K562 (cell line): ENCODE results near the gene PHYHD1. TPM values are rescaled to one million over a fixed set of nuclear protein-coding genes. Genes with fewer than 3 reads are reported as not detected.

Source experiments
- ATAC-seq: fragments of 200-7000 bp; cut with Tn5 transposase; 3 replicates; pipeline ENCODE4 v1.9.1; 2020; ENCODE audit warnings: moderate library complexity
- BruUV-seq: library from RNA; stranded (reverse); fragments of 400-500 nt; replicated peaks from 2 replicates; lab custom pipeline; 2021; lab: Mats Ljungman, UMichigan
- CTCF ChIA-PET: fragments of 300-600 bp; formaldehyde crosslinking; extraction: SDS; loops from one replicate; lab custom pipeline; 2021; ENCODE audit warnings: low intra/inter-chr PET ratio; lab: Yijun Ruan, JAX
- POLR2A ChIA-PET: fragments of 300-600, 350-650 bp; sonication (Branson Sonifier 250); formaldehyde crosslinking; extraction: SDS; loops from one replicate; lab custom pipeline; 2021; ENCODE audit warnings: antibody characterized with exemption, inconsistent platforms; lab: Yijun Ruan, JAX
- DNase-seq, 4 experiments: peaks; one replicate each; pipeline versions ENCODE4 v3.0.0 to v3.0.0-alpha.2; 2011 to 2018; ENCODE audit warnings: low spot score in 3 of 4, mixed read lengths in 3 of 4; ENCODE audit errors: extremely low read depth in 1 of 4
- FAIRE-seq: peaks from 2 replicates; lab custom pipeline; 2011; peaks lifted over from hg19 to GRCh38; lab: Jason Lieb, UNC
- H2AFZ ChIP-seq: 2 replicates; pipeline ENCODE4 v1.6.0; 2011; ENCODE audit warnings: low read depth, low read length, control low read depth, inconsistent platforms
- H3K27ac ChIP-seq: fragments of 200-600 bp; 3 replicates; pipeline ENCODE4 v1.8.0; 2011; ENCODE audit warnings: low read depth, mild to moderate bottlenecking, control low read depth, inconsistent platforms, low read length, moderate library complexity, mixed read lengths; ENCODE audit errors: extremely low read depth
- H3K27me3 ChIP-seq, 2 experiments: fragments of 300-600 bp in 1 of 2; 2 replicates in 1 of 2; 3 replicates in 1 of 2; pipeline versions ENCODE4 v1.6.0 to v1.8.0; 2011; ENCODE audit warnings: inconsistent platforms in 2 of 2, low read length in 2 of 2, mild to moderate bottlenecking in 1 of 2, mixed read lengths in 1 of 2, moderate library complexity in 1 of 2; ENCODE audit not compliant: control insufficient read depth in 2 of 2, insufficient read depth in 2 of 2
- H3K36me3 ChIP-seq: fragments of 300-600 bp; 3 replicates; pipeline ENCODE4 v1.8.0; 2011; ENCODE audit warnings: mild to moderate bottlenecking, low read length, inconsistent platforms; ENCODE audit not compliant: control insufficient read depth, insufficient read depth
- H3K4me1 ChIP-seq, 2 experiments: fragments of 200-600 bp in 1 of 2; replicated peaks in 1 of 2; 2 replicates in 1 of 2; 3 replicates in 1 of 2; pipeline versions ENCODE4 v1.5.1 to v1.8.0; 2011; ENCODE audit warnings: inconsistent platforms in 2 of 2, low read length in 2 of 2, mild to moderate bottlenecking in 1 of 2, mixed read lengths in 1 of 2, moderate library complexity in 1 of 2; ENCODE audit not compliant: control insufficient read depth in 2 of 2, insufficient read depth in 2 of 2
- H3K4me2 ChIP-seq: 2 replicates; pipeline ENCODE4 v1.6.1; 2011; ENCODE audit warnings: low read length, control low read depth, inconsistent platforms, mixed read lengths; ENCODE audit not compliant: insufficient read depth
- H3K4me3 ChIP-seq: fragments of 200-600 bp; sonication (generic), shearing (Covaris generic); 2 replicates; pipeline ENCODE4 v1.5.1; 2016; ENCODE audit warnings: control low read depth, inconsistent platforms
- H3K79me2 ChIP-seq: fragments of 200-600 bp; 3 replicates; pipeline ENCODE4 v1.8.0; 2011; ENCODE audit warnings: low read length, inconsistent platforms; ENCODE audit not compliant: control insufficient read depth, insufficient read depth
- H3K9ac ChIP-seq, 2 experiments: 2 replicates each; pipeline versions ENCODE4 v1.6.0 to v1.6.1; 2011; ENCODE audit warnings: low read depth in 2 of 2, low read length in 2 of 2, control low read depth in 1 of 2, inconsistent platforms in 1 of 2, mild to moderate bottlenecking in 1 of 2, mixed read lengths in 1 of 2; ENCODE audit not compliant: insufficient read depth in 1 of 2
- H3K9me1 ChIP-seq: one replicate; pipeline ENCODE4 v1.6.0; 2011; ENCODE audit warnings: inconsistent platforms, mild to moderate bottlenecking, low read length, moderate library complexity; ENCODE audit not compliant: control insufficient read depth, insufficient read depth
- H3K9me3 ChIP-seq: replicated peaks from 2 replicates; pipeline ENCODE4 v1.5.1; 2011; ENCODE audit warnings: low read depth, low read length, inconsistent platforms; ENCODE audit not compliant: control insufficient read depth, insufficient read depth
- H4K20me1 ChIP-seq: replicated peaks from 2 replicates; pipeline ENCODE4 v1.6.1; 2011; ENCODE audit warnings: low read length, inconsistent platforms, mixed read lengths; ENCODE audit not compliant: control insufficient read depth, insufficient read depth
- CBFA2T2 ChIP-seq: fragments of 450-650 bp; conservative IDR thresholded peaks from 2 replicates; pipeline ENCODE4 v1.6.1; 2017; ENCODE audit warnings: mild to moderate bottlenecking
- FOXP4 ChIP-seq: sonication (generic); formaldehyde crosslinking; IDR thresholded peaks from 2 replicates; pipeline ENCODE4 v1.8.0; 2022; ENCODE audit warnings: mild to moderate bottlenecking, missing genetic modification reagents, borderline replicate concordance
- IRF9 ChIP-seq: fragments of 450-650 bp; IDR thresholded peaks from 2 replicates; pipeline ENCODE4 v1.6.1; 2016; ENCODE audit warnings: missing biosample characterization, missing genetic modification characterization
- LARP7 ChIP-seq: fragments of 450-650 bp; IDR thresholded peaks from 2 replicates; pipeline ENCODE4 v1.6.1; 2016
- MEF2D ChIP-seq: conservative IDR thresholded peaks from 2 replicates; pipeline ENCODE4 v1.6.1; 2016; ENCODE audit warnings: low read depth, missing genetic modification characterization, missing compliant biosample characterization
- NUFIP1 ChIP-seq: fragments of 450-650 bp; IDR thresholded peaks from 2 replicates; pipeline ENCODE4 v1.6.1; 2018; ENCODE audit not compliant: partially characterized antibody
- POU5F1 ChIP-seq: fragments of 150-350 bp; IDR thresholded peaks from 2 replicates; pipeline ENCODE4 v1.6.1; 2014; ENCODE audit warnings: borderline replicate concordance, low read length, low read depth, mild to moderate bottlenecking; ENCODE audit not compliant: partially characterized antibody
- U2AF2 ChIP-seq: fragments of 200-400 bp; formaldehyde crosslinking; optimal IDR thresholded peaks from 2 replicates; pipeline ENCODE3; 2017; ENCODE audit warnings: low read depth, mild to moderate bottlenecking, low read length
- ZBTB40 ChIP-seq, 2 experiments: fragments of 450-650 bp in 1 of 2; sonication (generic) in 1 of 2; formaldehyde crosslinking in 1 of 2; IDR thresholded peaks; 2 replicates each; pipeline versions ENCODE4 v1.7.1 to v1.9.0; 2016 to 2022; ENCODE audit warnings: inconsistent platforms in 1 of 2, mild to moderate bottlenecking in 1 of 2, missing genetic modification reagents in 1 of 2
- WGBS: fragments of 100-300 bp; shearing (Covaris generic); methylation state at CpG from one replicate; pipeline ENCODE4 v1.1.6; 2016; ENCODE audit warnings: low coverage, mixed read lengths; ENCODE audit not compliant: insufficient coverage; ENCODE audit errors: missing lambda C conversion rate; 5-methylcytosine and 5-hydroxymethylcytosine counted together
- in situ Hi-C: fragments of 300-500 bp; cut with MboI; formaldehyde crosslinking; loops from 4 replicates; pipeline ENCODE4 v1.15.0; 2018; ENCODE audit warnings: inconsistent platforms, mixed read lengths
- intact Hi-C: fragments of 100-400 bp; cut with micrococcal nuclease; formaldehyde crosslinking; loops from 2 replicates; pipeline ENCODE4 v1.14.2; 2022
- polyA plus RNA-seq, 8 experiments: library from polyadenylated mRNA; depleted of rRNA in 4 of 8; stranded (reverse) in 5 of 8; unstranded in 3 of 8; fragments of >200 nt; fragmentation: Nextera tagmentation in 2 of 8; fragmentation: Illumina TruSeq in 1 of 8; extraction: Ambion mirVana in 2 of 8; extraction: Trizol in 1 of 8; gene quantifications; 2 replicates each; pipeline versions ENCODE4 v1.2.1 to v1.2.3, GENCODE V29; 2011 to 2014; ENCODE audit warnings: inconsistent platforms in 1 of 8, missing spikeins in 1 of 8
- total RNA-seq, 7 experiments: library from RNA; depleted of rRNA in 6 of 7; stranded (reverse); fragments of >200 nt in 6 of 7; fragmentation: Illumina TruSeq in 2 of 7; extraction: Trizol in 2 of 7; gene quantifications; 2 replicates each; pipeline versions ENCODE4 v1.2.1 to v1.2.3, GENCODE V29; 2011 to 2021; ENCODE audit warnings: low replicate concordance in 1 of 7

PHYHD1 gene
- total and polyA plus RNA-seq, 9 of the 15 experiments (the other 6 are each of a cell fraction or from before 2014, with no cell fraction given): 0.36 to 1.3 (median 0.80) TPM

GRCh38 chr9:128909859-128910258, 10.9 kb upstream of the PHYHD1 start:
- ChIA-PET CTCF (no interaction called here), POLR2A (interaction anchor here (1.2 to 3.1 kb wide), 2 partner anchors 13 to 19 kb away, joined by 4 to 7 read pairs; no protein-coding TSS in a partner anchor)
- no peak for FAIRE-seq
- H3K9ac ChIP-seq: peak overlapping the region in 1 of 2 experiments; percentile 64; a peak in 1 of 4 replicates
- intact Hi-C loops (no loop called here), in situ Hi-C loops (no loop called here)
- no peak overlapping the region for H3K4me3 ChIP-seq
- H3K9me3 ChIP-seq: no peaks in the 10 kb centered on the region
- no peak for ATAC-seq
- H3K4me1 ChIP-seq: peaks cover 17 to 45% of the 10 kb centered on the region in 2 experiments
- DNase-seq: no peak
- BruUV-seq: no TSS peak
- 83% methylated on average over 3 of the region's 4 CpGs for WGBS
- H2AFZ ChIP-seq: no peak overlapping the region
- H3K27ac ChIP-seq: no peak overlapping the region
- H4K20me1 ChIP-seq: no peaks in the 10 kb centered on the region; the same call in 1 of the 2 replicates
- H3K4me2 ChIP-seq: no peak overlapping the region
- no peaks in the 10 kb centered on the region for H3K9me1 ChIP-seq
- 0 out of 3 replicates have a peak, but pooled peaks cover 11% of the 10 kb centered on the region for H3K79me2 ChIP-seq
- peaks cover 47% of the 10 kb centered on the region; the same call in 2 of the 3 replicates for H3K36me3 ChIP-seq
- H3K27me3 ChIP-seq: no peaks in the 10 kb centered on the region; a peak in 1 of 5 replicates
- TF ChIP-seq POU5F1 (no peak), ZBTB40 (IDR thresholded peaks at IDR 0.05) (no peak), ZBTB40 (CRISPR knock-in tag; IDR thresholded peaks at IDR 0.05) (no peak), CBFA2T2 (no peak), FOXP4 (no peak), U2AF2 (no peak), NUFIP1 (no peak), IRF9 (no peak), LARP7 (no peak), MEF2D (tag) (no peak)
